Measurements from ENCODE around the gene OSBPL10.

The OSBPL10 gene

DNA sequence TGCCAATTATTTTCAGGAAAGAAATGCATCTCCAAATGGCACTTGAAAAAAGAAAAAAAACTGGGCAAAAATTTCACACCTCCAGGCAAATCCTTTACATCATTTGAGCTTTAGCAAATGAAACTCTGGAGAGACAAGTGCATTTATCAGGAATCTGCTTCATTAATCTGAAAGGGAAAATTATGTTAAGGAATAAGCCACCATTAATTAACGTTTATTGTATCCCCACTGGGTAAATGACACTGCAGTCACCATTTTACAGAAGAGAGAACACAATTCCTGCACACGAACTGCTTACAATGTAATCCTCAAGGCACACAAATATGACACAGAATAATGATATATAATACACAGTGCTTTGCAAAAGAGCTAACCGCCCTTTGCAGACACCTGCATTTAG is 217.3 kb downstream of the OSBPL10 start:
- DNase-seq, result no peak

DNA sequence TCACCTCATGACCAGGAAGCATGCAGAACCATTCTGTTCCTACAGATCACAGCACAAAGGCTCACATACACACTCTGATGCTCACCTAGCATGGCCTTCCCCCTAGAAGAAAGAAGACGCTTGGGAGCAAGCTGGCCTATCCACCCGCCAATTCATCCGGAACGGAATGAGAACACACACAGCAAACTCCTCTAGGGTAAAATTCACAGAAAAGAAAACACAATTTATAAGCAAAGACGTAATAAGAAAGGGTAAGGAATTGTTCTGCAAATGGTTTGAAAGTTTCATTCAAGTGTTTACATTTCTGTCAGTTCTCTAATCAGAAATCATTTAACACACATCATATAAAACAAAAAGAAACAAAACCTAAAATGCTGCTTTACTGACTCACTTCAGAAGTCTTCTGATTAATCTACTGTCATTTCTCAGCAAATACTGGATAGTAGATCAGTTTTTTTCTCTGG is 218.1 kb downstream of the OSBPL10 start:
- no peak for DNase-seq

DNA sequence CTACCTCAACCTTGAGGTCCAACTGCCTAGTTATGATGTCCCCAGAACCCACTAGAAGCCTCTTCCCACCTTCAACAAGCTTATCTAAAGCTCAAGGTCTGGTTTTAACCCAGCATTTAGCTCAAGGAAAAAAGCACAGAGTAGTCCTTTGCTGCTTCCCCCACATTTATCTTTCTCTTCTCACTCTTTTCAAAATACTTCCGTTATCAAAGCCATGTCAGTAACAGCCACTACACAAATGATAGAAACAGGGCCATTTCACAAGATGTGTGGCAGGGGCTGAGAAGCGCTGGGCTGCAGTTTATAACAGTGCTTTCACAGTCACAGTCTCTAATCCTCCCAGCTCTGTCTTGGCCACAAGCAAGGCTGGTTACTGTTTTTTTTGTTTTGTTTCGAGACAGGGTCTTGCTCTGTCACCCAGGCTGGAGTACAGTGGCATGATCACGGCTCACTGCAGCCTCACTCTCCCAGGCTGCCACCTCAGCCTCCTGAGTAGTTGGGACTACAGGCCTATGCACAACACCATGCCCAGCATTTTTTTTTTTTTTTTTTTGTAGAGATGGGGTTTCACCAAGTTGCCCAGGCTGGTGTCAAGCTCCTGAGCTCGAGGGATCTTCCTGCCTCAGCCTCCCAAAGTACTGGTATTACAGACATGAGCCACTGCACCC is 218.8 kb downstream of the OSBPL10 start:
- no peak for DNase-seq

DNA sequence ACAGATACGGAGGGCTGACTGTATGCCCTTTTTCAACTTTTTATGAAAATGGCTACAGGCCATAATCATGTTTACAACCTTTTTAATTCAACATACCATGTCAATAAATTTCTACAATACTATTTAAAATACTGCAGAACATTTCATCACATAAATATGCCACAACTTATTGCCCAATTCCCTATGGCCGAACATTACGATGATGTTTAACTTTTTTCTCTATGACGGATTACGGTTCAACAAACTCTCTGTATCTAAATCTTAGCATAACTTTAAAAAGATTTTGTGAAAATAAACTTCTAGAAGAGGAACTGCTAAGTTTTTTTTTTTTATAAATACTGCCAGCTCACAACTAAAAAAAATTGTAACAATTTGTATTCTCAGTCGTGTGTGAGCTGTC is 220.4 kb downstream of the OSBPL10 start:
- DNase-seq, result no peak

DNA sequence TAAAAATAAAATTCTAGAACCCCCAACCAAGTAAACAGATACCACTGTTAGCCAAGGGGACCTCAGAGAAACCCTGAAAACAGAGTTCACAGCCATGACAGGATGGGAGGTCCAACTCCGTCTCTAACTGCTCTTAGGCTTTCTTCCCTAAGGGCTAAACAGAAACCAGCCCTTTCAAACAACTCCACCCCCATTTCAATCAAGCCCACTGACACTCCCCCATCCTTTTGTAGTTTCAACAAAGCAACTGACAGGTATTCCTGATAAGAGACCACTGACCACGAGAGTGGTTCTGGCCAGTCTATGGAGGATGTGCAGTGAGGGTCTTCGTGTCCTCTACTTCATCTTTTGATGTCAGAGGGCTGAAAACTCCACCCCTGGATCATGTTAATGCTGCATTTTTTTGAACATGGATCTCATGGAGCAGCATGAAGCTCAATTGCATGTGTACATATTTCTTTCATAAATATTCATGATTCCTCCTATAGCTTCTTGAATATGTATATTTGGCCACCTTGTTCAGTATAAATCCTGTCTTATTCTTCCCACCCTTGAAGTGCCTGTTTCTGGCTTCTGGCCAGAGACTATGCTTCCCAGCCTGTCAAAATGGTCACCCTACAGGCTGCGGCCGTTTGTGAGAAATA is 222.6 kb downstream of the OSBPL10 start:
- DNase-seq, result no peak

DNA sequence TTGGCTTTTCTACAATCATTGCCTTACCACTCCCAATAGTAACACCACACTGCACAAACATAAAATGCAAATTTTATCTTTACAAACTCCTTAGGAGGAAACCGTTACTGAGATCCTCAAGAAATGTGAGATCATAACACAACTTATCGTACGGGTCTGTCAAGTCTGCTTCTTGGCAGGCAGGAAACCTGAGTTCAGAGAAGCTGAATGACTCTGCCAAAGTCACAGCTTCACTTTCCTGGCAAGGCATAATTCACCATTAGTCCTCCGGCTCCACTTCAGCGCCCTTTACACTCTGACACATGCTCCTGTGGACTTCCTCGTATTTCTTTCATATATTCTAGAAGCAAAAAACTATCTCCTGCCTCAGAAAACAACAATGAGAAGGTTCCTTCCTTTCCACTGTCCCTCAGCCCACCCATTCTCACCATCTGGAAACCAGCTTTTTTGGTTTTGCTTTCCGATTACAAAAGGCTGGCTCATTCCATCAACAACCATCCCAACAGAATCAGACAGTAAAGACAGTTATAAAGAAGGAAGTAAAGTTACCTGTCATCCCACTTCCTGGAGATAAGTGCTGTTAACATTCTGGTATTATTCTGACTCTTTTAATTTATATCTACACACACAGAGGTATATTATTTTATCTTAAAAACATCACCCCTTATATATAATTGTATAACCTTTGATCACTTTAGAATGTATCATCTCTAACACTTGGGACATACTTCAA is 225.0 kb downstream of the OSBPL10 start:
- DNase-seq, result no peak

DNA sequence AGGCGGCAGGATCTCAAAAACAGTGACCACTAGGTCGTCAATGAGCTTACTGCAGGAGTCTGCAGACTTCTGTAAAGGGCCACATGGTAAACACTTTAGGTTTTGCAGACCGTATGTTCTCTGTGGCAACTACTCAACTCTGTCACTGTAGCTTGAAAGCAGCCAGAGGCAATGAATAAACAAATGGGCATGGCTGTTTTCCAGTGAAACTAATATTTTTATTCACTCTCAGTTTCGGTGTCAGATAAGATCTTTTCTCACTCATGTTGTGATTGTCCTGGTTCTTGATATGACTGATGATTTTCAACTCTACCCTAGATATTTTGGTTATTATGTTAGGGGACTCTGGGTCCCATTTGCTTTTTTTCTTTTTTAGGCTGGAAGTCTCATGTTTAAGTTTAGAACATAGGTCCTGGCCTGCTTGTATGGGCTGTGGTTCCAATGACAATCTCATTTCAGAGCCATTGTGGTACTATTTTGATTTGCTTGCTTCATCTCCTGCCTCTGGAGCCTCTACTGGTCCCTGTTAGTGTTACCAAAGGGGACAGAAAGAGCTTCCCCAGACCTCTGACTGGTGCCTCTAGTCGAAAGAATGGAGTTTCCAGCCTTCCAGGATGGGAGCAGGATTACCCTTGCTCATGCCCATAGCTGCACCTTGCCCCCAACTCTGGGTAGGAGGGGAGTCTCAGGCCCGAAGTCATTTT is 226.3 kb downstream of the OSBPL10 start:
- DNase-seq, result no peak

DNA sequence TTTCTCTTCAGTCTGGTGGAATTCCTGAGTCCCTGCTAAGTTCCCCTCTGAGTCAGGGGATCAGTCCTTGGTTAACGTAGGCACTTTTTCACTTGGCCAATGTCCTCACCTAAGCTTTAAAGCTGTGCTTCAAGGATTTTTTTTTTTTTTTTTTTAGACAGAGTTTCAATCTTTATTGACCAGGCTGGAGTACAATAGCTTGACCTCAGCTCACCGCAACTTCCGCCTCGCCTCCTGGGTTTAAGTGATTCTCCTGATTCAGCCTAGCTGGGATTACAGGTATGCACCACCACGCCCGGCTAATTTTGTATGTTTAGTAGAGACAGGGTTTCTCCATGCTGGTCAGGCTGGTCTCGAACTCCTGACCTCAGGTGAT is 228.0 kb downstream of the OSBPL10 start:
- no peak for DNase-seq

DNA sequence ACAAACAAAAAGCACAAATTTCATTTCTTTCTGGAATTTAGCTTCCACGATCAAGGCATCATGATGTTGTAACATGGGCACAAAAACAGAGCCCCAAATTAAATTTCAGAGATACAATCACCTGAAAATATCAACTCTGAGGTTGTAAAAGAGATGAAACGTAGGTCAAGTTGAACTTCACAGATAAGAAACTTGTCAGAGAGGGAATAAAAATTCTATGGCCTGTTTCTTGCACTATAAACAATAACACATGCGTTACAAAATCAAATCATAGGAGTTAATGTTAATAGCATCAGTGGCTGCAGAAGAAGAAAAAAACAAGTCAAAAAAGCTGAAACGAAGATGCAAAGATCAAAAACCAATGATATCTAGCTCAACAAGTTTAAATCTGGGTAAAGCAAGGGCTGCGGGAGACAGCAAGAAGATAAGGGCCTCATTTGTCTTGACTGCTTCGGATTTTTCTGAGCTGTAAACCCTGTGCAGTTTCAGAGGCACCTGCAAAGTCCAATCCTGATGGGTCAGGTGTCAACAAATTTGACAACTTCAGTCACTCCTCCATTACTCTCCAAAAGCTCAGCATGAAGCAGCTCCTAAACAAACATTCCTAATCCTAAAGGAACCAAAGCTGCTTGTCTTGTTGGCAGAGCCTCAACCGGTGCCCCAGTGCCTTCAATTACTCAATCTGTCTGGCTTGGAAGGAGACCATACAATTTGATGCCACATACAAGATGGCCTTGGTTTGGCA is 228.6 kb downstream of the OSBPL10 start:
- no peak for DNase-seq

DNA sequence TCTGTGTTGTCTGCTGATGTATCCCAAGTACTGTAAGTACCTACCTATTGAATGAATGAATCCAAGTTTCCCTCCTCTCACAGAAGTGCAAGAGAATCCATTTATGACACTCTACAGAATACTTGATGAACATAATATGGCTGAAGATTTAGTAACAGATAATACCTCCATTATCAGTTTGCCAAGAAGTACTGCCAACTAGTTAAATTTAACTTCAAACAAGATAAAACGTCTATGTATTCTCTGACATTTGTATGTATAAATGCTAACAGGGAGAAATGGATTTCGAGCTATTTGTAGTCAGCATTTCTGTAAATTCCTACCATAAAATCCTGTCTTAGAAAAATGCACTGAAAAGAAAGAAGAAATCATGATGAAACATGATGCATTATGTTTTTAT is 230.7 kb downstream of the OSBPL10 start:
- DNase-seq, result no peak

DNA sequence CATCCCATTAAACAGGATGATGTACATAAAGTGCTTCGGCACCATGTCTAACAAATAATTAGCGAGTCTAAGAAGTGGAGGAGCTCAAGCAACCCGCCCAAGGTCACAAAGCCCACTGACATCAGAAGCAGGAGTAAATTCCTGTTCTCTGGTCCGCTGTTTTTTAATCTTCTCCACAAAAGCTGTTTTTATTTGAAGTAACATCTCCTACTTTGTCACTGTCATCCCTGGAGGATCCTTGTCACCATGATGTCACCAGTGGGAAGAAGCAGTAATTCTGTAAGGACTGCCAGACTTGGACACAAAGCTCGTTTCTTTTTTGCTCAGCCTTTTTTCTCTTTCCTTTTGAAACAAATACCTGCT is 232.1 kb downstream of the OSBPL10 start:
- no peak for DNase-seq

DNA sequence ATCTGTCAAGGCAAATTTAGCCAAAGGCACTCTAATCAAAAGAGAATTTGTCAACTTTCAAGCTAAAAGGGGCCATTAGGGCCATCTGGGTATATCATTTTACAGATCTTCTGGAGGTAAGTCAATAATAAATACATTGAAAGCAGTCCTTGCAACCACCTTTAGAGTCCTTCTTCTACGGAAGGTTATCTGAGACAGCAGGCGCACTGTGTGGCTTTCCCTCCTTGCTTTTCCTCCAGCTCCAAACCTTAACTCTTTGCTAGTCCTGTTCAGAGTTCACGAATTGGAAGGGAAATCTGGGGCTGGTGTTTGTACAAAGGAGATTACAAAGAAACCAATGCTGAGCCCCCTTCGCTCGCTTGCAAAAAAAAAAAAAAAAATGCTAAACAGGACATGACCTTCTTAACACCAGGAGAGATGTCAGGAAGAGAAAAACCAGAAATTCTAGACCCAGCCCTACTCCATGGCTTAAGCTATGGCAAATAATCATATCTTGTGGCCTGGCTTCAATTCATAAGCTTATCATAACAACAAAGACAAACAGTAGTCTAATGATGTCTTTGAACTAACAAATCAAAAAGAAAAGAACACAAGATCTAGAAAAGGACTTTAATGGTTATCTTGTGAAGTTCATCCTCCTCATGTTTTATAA is 232.7 kb downstream of the OSBPL10 start:
- DNase-seq, result no peak

DNA sequence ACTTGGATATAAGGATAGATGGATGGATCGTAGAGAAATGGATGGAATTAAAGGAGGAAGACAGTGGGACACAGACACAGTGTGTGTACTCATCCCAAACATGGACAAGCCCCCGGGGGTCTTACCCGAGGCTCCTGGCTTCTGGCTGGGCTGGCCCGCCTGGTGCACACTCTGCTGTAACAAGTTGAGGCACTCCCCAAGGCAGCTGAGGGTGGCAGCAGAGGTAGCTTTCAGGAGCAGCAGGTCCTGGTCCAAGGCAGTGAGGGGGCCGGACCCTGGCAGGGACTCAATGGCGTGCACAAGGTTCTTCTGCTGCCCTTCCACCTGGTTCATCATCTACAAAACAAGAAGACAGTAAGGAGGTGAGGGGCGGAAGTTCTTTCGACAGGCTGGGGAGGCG is 233.3 kb downstream of the OSBPL10 start:
- DNase-seq, result no peak

DNA sequence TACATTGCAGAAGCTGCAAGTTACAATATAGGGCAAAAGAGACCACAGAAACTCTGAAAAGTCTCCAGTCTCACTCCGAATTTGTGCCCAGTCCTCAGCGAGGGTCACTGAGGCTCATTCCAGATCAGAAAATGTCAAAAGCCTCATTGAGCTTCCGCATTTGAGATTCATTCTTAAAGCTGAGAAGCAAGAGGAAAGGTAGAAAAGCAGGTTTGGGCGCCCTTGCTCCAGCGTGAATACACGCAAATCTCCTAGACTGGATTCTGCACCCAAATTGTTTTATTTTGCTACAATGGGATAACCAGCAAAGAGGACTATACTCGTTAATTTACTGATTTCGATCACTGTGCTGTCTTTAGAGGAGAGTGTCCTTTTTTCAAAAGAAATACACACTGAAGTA is 236.1 kb downstream of the OSBPL10 start:
- DNase-seq, result no peak

DNA sequence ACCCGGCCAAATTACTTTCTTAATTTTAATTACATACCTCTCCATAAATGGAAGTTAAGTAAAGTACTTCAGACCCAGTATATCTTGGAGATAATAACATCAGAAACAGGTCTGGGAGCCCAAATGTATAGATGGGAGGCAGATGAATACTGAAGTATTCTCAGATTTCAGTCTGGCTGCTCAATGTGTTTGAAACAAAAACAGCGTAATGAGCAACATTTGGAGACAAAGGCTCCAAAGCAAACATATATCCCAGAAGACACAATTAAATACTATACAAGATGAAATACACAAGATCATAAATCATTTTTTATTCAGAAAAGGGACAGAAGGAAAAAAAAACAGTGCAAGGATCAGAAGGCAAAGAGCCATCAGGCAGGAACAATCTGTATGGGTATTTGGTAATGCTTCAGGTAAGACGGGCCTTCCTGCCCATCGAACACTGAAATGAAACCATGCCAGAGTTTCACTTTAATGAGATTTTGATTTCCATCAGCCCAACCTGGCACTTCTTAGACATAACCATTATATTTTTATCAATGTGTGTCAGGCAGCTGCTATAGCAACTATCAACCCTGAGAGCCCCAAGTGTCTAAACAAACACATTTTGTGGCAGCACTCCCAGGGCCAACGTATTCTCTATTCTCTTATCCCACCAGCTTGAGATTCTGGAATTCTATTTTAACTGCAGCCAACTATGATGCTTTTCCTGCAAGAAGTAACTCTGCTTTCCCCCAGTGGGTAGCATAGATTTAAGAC is 237.6 kb downstream of the OSBPL10 start:
- no peak for DNase-seq

DNA sequence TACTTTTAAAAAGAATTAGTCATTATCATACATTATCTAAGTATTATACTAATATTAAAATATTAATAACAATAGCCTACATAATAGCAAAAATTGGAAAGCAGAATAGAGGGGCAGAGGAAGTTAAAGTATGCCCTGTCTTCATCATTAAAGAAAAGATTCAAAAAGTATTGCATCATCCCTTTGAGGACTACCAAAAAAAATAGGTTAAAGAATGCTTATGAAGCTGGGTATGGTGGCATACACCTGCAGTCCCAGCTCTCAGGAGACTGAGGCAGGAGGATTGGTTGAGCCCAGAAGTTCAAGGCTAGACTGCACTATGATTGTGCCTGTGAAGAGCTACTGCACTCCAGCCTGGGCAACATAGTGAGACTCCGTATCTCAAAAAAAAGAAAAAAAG is 240.7 kb downstream of the OSBPL10 start:
- no peak for DNase-seq

DNA sequence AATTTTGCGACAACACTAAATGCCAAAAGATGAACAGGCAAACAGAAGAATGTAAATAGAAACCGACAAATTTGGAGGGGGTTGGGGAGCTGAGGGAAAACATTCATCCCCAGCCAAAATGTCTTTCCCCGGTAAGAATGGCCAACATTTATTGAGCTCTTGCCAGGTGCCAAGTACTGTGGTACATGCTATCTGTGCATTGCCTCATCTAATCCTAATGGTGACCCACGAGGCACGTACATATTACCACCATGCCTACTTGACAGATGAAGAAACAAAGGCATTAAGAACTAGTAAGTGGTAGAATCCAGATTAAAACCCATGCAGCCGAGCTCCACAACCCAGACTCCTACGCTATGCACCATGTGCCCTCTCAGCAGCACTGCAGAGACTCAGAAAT is 242.7 kb downstream of the OSBPL10 start:
- no peak for DNase-seq

DNA sequence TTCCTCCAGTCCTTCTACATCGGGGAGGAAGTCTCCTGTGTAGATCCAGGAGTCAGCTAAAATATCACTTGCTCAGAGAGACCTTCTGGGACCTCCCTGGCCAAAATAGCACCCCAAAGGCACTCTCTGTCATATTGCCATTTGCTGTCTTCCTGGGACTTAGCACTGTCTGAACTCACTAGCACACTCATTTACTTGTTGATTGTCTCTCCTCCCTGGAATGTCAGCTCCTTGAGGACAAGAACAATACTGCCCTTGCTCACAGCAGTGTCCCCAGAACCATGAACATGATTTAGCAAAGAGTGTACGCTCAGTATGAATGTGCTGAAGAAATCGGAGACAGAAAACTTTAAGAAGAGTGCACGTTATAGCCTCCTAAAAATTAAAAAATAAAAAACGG is 245.4 kb downstream of the OSBPL10 start:
- DNase-seq, result no peak

DNA sequence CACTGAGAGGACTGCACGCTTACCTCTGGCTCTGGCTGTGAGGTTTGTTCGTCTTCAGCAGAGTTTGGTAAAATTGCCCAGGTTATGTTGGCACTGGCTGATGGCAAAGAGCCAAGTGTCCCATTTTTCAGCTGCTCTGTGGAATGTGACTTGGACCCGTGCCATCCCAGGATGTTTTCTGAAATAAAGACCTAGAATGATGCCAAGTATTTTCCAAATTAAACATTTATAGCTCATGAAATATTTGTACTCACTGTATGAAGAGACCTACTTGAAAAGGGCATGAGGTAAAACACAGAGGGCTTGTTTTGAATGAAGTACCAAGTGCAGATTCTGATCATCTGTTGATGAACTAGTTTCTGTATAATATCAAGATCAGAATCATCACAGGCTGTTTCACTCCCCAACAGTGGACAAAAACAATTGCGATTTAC is 247.8 kb downstream of the OSBPL10 start:
- no peak for DNase-seq

DNA sequence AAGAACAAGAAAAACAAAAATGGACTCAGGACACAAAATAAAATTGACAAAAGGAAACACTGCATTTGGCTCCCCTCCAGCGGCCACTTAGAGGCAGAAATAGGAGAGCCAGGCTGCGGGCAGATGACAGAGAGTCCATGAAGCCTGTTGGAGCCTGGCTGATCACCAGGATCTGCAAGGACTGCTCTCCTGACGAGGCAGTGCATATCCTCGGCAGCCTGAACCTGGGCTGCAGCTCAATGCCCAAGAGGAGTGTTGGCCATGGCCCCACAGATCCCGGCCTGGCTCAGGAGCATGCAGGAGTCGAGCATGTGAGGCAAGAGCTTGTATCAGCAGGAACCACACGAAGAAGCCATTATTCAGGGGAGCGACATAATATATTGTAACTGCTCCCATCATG is 248.5 kb downstream of the OSBPL10 start:
- DNase-seq, result no peak

DNA sequence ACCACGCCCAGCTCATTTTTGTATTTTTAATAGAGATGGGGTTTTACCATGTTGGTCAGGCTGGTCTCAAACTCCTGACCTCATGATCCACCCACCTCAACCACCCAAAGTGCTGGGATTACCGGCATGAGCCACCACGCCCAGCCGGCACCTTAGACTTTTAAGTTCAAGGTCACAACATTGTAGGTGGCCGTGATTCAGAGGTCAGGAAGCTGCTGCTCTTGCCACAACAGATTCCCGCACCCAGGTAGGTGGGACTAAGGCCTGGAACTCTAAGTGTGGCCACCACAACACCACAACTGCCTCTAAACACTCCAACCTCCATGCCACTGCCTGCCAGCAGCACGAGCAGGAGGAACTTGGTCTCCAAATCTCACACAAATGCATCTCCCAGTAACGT is 251.5 kb downstream of the OSBPL10 start:
- DNase-seq, result no peak

DNA sequence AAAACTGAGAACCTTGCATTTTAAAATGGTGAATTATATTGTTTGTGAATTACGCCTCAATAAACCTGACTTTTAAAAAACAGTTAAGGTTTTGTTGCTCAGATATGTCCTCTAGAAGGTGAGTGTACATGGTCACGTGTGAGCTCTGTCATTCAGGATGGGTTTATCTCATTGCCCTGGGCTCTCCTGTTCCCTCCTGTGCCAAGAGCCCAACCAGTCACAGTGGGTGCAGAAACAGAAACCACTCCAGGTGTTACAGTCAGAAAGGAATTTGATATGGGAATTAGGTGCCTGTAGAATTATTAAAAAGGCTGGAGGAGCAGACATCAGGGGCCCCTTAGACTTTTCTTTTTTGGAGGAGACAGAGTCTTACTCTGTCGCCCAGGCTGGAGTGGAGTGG is 252.0 kb downstream of the OSBPL10 start:
- no peak for DNase-seq
